Fibroblast of upper back skin (primary cell): Measurements from ENCODE around the gene BCL7A.
"Not testable (repeated sequence)": the region's sequence is repeated elsewhere in the genome, so short reads cannot be mapped to it uniquely, and the experiment has no call there.

Experiments used
- DNase-seq: peaks from one replicate; pipeline ENCODE4 v3.0.0-alpha.2; 2013

BCL7A gene

DNA sequence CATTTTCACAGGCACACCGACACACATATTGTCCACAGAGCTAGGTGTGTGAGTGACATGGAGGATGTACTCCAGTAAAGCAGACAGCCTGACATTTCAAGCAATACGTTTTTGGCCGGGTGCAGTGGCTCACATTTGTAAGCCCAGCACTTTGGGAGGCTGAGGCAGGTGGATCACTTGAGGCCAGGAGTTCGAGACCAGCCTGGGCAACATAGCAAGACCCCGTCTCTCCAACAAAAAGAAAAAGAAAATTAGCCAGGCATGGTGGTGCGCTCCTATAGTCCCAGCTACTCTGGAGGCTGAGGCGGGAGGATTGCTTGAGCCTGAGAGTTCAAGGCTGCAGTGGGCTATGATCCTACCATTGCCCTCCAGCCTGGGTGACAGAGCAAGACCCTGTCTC lies 34.7 kb downstream of the BCL7A start:
- not testable (repeated sequence) for DNase-seq

DNA sequence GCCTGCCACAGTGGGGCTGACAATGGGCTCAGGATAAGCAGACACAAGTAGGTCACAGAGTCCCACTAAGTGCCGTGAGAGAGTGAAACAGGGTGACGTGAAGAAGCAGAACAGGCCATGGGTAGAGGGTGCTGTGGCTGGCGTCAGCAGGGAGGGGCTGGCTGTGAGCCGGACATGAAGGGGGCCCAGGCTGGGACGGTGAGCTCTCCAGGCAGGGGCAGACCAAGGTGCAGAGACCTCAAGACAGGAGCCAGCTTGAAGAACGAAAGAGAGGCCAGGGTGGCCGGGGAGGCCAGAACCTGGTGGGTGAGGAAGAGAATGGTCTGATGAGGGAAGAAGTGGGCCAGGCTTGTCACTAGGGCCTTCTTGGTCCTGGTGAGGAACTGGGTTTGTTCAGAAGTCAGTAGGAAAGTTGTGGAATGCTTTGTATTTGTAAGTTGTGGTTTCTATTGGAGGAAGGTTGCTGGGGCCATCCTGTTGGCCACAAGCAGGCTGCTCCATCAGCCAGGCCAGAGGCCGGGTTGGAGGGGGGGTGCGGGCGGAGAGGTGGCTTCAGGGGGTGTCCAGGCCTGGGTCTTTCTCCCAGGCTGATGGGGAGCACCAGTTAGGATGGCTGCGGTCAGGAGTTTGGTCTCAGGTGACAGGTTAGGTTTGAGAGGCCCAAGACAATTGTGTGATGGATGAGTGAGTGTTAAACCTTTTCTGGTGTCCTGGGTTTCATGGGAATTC lies 35.5 kb downstream of the BCL7A start:
- DNase-seq = no peak

DNA sequence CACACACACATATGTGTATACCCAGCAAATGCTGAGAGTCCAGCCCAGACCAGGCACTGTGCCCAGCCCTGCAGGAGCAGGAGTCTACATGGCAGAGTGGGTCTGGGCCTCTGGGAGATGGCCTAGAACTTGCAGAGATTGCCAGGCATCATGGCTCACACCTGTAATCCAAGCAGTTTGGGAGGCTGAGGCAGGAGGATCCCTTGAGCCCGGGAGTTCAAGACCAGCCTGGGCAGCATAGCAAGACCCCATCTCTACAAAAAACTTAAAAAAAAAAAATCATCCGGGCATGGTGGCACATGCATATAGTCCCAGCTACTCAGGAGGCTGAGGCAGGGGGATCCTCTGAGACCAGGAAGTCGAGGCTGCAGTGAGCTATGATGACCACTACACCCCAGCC lies 36.1 kb downstream of the BCL7A start:
- DNase-seq = no peak

DNA sequence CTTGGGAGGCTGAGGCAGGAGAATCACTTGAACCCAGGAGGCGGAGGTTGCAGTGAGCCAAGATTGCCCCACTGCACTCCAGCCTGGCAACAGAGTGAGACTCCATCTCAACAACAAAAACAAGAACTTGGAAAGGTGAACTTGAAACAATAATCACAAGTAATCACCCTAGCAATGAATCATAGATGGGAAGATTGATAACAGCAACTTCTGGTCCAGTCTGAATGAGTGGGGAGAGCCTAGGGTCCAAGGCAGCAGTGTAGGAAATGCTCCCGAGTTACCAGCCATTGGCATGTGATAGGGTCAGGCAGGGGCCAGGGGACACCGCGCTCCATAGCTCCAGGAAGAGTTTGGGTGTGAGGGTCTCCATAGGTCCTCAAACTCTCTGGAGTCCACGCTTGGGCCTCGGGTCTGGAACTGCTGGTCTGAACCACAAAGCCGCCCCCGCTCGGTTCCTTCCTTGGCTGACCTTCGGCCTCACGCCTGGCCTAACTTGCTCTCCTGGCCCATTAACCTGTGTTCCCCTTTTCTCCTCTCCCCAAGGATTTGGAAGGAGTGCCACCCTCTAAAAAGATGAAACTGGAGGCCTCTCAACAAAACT lies 37.0 kb downstream of the BCL7A start:
- no peak for DNase-seq

DNA sequence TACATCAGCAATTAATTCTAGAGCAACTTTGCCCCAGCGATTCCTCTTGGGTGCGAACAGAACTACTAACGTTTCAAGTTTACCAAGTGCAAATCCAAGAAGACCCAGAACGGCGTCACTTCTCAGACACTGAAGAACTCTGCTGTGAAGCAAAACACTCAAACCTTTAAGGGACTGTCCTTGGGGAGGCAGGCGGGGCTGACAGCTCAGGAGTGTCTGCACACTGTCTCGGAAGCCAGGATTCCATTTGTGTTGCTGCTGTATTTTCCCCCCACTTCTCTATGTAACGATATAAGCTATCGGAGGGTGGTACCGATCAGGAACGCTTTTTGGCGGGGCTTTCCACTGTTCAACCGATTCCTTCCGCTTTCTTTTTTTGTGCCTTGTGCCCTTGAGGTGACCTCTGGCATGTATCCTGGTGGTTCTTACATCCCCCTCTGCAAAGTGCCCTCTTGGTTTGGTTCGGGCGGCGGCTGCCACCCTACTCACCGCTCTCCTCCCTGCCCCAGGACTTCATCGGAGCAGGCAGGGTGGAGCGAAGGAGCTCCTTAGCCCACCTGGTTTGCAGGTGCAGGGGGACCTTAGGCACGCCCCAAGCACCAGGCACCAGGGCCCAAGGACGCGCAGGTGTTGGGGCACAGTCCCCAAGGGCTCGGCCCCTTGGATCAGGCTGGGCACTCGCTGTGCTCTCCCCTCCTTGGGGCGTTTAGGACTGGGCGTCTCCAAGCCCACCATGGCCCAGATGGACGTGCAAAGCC lies 37.7 kb downstream of the BCL7A start:
- no peak for DNase-seq

DNA sequence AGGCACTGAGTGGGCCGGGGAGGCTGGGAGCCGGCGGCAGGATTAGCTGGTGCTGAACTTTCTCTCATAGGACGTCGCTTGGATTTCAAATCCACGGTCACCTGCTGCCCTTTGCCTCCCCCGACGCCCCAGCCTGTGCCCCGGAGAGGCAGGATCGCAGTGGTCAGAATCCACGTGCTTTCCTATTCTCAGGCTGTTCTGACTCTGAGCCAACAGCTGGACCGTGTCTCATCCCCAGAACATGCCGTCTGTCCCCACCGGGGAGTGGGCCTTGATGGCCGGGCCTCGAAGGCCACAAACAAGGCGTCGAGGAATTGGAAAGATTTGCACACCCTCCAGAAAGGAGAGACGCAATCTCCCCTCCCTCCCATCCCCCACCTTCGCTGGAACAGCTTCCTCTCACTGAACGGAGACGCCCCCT lies 38.4 kb downstream of the BCL7A start:
- no peak for DNase-seq

DNA sequence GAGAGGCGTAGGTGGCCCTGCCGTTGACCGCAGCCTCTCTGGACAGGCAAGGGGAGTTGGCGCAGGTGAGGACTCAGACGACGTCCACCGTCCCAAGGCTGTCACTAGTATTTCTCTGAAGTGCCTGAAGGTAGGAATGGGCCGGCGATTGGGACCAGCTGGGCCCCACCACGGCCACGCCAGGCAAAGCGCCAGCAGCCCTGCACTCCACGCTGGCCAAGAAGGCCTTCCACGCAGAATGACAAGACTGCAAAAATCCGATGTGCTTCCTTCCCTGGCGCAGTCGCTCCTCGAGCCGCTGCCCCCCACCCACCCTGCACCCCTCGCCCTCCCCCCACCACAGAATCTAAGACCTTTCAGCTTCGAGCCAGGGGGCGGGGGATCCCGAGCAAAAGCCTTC lies 39.6 kb downstream of the BCL7A start:
- no peak for DNase-seq

DNA sequence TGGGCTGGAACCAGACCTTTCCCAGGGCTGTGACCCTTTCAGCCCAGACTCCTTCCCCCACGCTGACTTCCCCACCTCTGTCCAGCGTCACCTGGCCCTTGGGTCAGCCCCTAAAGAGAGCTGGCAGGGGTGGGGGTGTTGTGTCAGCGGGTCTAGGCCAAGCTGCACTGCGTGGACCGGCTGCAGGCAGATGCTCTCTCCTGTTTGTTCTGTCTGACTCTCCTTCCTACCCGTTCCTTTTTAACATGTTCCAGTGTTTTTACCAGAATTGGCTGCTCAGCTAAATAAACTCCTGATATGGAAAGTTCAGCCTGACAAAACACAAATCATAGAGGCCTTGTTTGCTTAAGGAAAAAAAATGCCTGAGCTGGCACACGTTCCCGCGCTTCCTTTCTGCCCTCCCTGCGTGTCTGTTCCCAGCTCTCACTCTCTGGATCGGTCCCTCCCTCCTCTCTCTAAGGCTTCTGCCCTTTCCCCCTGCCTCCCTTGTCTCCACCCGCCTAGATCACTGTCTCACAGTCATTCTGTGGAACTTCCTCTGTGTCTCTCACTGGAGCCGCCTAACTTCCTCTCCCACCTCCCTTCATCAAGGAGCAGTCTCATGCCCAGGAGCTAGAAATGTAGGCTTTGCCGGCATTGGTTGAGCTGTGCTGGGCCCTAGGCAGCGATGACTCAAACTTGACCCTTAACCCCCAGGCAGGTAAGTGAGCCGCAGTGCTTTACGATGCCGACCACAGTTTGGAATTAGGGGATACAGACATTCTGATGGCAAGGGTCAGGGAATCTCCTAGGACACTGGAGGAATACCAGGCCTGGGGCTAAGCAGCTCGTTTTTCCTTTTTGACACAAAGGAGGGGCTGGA lies 41.4 kb downstream of the BCL7A start:
- peak; percentile 70 for DNase-seq

DNA sequence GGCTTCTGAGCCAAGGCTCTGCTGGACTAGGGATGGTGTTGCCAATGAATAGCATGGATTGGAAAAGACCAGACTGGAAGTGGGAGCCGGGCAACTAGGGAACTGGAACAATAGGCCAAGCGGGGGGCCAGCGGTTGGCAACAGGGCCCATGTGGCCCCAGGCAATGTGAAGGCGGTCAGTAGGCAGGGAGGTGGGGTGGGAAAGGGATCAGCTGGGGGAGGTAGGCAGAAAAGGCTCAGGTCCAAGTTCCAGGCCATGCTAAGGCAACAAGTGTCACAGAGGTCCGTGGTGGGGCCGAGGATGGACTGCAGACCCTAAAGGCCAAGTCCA lies 42.0 kb downstream of the BCL7A start:
- no peak for DNase-seq

DNA sequence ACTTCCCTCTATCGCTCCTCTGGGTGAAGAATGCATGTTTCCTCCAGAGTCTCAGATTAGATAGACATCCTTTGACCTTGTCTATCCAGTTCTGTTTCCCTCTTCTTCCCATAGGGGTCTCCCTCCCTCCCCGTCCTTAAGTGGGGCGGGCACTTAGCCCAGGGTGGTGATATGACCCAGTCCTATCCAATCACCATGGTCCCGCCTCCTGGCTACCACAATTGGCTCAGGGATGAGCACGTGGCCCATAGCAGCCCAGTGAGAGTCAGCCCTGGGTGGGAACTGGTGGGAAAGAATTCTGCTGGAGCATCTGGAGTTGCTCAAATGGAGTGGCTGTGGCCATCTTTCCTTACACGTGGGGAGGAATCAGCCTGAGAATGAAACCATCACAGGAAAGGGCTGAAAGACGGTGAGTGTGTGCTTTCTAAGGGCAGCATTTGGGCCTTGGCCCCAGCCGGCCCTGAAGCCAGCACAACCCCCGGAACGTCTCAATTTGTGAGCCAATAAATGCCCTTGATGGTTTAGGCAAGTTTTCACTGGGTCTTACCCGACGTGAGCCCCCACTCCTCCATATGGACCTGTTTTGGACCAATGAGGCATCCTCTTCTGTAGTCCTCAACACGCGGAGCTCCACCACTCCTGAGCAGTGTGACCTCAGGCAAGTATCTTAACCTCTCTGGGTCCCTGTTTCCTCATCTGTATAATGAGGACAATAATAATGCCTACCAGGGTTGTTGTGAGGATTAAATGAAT lies 42.5 kb downstream of the BCL7A start:
- DNase-seq = peak; percentile 98

DNA sequence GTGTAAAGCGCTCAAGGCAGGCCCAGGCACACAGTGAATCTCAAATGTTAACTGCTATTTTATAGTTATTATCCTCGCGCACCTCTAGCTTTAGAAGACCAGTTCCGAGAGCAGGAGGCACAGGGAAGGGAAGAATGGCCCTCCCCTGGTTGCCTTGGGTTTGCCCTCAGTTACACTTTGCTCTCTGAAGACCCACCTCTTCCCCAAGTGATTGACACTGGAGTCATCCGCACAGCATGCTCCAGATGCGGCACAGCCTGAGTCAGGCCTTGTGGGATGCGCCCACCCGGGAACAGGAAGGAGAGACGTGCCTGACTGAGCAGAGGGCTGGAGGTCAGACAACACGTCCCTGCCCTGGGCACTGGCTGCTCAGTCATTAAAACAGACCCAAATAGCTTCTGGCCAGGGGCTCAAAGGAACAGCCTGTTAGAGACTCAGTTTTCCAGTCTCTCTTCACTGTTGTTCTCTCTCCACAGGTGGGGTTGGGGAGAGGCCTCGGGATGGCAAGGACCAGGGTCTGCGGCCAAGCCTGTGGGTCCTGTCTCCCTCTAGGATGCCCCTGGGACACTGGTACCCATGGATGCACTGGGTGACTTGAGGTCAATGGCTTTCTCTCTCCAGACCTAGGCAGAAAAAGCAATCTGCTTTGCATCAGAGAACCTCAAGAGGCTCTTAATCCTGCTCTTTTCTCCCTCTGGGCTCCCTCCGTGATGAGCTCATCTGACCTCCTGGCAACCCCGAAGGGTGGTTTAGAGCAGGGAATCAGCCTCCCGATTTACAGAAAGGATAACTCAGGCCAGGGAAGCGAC lies 43.3 kb downstream of the BCL7A start:
- peak; percentile 90 for DNase-seq

DNA sequence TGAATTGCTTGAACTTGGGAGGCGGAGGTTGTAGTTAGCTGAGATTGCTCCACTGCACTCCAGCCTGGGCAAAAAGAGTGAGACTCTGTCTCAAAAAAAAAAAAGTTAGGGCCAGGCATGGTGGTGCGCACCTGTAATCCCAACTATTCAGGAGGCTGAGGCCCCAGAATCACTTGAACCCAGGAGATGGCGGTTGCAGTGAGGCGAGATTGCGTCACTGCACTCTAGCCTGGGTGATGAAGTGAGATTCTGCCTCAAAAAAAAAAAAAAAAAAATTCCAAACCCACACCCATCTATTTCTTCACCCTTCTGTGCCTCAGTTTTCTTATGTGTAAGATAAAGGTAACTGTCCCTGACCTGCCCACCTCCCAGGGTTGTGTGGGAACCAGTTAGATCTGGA lies 45.9 kb downstream of the BCL7A start:
- DNase-seq = no peak

DNA sequence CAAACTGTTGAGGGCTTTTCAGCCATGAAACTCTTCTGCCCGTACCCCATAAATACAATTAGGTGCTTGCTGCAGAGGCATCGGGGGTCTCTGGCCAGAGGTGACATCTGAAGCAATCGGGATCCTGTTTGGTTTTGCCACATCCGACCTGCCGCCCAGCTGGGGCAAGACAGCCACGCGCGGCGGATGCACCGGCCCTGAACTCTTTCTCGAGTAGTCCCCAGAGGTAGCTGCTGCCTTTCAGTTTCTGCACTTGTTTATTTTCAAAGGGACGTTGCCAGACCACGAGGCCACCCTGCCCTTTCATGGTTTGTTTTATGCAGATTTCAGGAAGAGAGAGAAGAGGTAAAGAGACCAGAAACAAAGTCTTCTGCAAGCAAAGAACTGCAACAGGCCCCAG lies 46.3 kb downstream of the BCL7A start:
- DNase-seq = peak; percentile 46

DNA sequence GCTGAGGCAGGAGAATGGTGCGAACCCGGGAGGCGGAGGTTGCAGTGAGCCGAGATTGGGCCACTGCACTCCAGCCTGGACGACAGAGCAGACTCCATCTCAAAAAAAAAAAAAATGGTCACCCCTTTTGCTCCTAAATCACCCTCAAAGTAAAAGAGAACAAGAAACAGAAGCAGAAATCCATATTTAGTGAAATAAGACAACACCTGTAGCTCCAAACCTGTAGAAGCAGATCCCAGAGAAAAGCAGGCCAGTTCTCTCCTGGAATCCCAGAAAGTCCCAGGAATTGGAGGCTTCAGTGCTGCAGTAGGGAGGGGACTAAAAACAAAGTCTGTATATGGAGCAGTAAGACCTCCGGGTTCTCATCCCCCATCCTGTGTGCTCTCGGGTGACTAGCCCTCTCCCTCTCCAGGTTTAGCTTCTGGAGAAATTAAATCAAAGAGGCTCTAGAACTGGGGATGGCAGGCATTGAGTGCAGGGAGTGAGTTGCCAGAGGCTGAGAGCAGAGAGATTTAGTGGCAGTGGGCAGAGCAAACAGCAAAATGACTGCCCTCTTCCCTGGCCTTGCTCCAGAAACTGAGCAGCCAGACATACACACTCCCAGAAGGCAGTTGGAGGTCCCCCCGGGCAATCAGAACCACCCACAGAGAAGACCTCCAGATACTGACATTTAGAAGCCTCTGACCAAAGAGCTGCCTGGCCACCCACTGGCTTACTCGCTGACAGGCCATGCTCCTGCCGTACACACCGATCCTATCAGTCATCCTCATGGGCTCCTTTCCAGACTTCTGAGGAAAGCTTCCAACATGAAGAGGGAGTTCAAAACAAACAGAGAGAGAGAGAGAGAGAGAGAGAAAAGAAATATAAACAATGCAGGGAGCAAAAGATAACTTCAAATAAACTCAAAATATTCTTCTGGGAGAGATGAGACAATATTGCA lies 50.6 kb downstream of the BCL7A start:
- DNase-seq = peak; percentile 96

DNA sequence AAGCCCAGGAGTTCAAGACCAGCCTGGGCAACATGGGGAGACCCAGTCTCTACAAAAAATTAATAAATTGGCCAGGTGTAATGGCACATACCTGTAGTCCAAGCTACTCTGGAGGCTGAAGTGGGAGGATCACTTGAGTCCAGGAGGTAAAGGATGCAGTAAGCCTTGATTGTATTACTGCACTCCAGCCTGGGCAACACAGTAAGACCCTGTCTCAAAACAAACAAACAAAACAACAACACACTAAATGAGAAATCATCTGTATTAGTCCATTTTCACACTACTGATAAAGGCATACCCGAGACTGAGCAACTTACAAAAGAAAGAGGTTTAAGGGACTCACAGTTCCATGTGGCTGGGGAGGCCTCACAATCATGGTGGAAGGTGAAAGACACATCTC lies 52.1 kb downstream of the BCL7A start:
- no peak for DNase-seq

DNA sequence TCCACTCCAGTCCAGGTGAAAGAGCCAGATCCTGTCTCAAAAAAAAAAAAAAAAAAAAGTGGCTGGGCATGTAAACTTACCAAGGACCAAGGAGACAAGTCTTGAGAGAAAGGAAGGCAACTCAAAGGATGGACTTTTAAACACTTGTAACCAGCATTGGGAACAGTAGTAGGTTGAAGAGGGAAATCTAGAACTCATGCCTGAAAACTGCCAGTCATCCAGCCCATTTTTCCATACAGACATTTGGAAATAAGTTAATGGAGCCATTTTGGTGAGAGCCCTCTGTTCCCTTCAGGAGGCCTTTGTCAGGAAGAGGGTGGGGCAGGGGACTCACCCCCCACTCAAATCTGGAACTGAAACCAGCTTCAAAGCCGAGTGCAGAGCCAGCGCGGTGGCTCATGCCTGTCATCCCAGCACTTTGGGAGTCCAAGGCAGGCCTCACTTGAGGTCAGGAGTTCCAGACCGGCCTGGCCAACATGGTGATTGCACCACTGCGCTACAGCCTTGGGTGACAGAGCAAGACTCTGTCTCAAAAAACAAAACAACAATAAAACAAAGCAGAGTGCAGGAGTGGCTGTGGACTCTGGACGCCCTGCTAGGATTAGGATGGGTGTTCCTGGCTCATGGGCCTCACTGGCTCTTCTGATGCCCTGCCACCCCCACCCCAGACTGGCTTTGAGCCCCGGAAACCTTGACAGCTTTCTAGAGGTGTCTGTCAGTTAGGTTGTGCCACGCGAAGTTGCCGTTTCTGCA lies 55.2 kb downstream of the BCL7A start:
- DNase-seq = no peak

DNA sequence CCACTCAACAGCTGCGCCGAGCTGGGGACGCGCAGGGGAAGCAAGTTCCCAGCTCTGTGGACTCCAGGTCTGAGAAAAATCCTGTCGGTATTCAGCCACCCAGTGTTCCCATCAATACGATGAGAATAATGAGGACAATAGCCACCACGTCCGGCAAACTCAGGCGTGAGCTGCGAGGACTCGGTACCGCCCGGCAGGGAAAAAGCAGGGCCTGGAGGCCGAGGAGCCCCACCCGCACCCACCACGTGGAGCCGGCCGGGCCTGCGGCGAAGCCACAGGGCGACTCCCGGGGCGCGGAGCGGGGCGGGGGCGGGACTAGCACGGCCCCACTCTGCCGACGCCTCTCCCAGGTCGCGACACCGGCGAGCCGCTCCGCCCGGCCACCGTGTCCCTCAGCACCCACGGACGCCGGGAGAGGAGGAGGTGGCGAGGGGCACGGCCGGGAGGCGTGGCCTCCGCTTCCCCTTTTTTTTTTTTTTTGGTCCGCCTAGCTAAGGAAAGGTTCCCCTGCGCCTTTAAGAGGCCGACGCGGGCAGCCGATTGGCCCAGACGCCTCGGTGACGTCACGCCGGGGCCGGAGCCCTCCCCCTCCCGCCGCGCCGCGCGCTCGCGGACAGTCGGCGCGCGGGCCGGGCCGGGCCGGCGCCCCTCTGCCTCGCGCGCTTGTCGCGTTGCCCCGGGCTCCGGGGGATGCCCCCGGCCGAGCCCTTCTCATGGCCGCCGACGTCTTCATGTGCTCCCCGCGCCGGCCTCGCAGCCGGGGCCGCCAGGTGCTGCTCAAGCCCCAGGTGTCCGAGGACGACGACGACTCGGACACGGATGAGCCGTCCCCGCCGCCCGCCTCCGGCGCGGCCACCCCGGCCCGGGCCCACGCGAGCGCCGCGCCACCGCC lies 56.7 kb downstream of the BCL7A start, which contains the start of gene MLXIP:
MLXIP (plus strand) TSS at position 616 of the 892 bp plus-strand sequence; CDS start at position 714, 98 bp downstream.
- peak; percentile 93 for DNase-seq

DNA sequence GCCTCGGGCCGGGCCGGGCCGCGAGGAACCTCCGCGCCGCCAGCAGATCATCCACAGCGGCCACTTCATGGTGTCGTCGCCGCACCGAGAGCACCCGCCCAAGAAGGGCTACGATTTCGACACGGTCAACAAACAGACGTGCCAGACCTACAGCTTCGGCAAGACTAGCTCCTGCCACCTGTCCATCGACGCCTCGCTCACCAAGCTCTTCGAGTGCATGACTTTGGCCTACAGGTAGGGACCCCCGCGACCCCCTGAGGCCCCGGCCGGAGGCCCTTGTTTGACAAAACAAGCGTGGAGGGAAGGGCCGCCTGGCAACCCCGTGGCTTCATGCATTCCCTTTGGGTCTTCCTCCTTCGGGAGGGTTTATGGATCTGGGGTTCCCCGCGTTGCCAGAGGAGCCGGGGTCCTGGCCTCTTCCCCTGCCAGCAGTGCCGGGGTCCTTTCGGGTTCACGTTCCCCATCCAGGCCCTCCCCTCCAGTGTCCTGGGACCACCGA lies 57.4 kb downstream of the BCL7A start:
- no peak for DNase-seq
